ENCODE results near the gene PTGIS. TPM values are rescaled to one million over a fixed set of nuclear protein-coding genes. Genes with fewer than 3 reads are reported as not detected.

Gene PTGIS
- total RNA-seq, 4 donors from 2014 or later: 4.4 to 41.2 (median 16.2) TPM

DNA sequence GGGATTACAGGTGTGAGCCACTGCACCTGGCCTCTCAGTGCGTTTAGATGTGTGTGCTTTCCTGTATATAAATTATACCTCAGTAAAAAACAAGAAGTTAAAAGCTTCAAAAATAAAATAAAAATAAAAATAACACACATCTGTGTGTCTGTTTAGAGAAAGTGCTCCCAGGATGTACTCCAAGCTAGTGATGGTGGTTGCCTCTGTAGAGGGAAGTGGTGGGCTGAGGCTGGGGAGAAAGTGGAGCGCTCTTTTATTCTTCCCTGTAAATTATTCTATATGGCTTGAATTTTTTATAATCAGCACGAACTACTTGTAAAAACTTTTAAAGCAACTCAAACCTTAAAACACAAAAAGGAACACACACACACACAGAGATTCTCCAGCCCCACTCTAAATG lies 29.0 kb downstream of the PTGIS start:
- Histone ChIP-seq H3K9me3 (no peaks in the 10 kb centered on the region), H3K4me3 (replicated peaks in 1 of 3) (no peak overlapping the region), H3K36me3 (no peaks in the 10 kb centered on the region), H3K4me1 (no peaks in the 10 kb centered on the region), H3K27ac (no peak overlapping the region), H3K27me3 (no peaks in the 10 kb centered on the region)
- 84 to 86% methylated on average over 3 of the region's 3 CpGs for WGBS, 2 donors
- TF ChIP-seq, protein P1, sequence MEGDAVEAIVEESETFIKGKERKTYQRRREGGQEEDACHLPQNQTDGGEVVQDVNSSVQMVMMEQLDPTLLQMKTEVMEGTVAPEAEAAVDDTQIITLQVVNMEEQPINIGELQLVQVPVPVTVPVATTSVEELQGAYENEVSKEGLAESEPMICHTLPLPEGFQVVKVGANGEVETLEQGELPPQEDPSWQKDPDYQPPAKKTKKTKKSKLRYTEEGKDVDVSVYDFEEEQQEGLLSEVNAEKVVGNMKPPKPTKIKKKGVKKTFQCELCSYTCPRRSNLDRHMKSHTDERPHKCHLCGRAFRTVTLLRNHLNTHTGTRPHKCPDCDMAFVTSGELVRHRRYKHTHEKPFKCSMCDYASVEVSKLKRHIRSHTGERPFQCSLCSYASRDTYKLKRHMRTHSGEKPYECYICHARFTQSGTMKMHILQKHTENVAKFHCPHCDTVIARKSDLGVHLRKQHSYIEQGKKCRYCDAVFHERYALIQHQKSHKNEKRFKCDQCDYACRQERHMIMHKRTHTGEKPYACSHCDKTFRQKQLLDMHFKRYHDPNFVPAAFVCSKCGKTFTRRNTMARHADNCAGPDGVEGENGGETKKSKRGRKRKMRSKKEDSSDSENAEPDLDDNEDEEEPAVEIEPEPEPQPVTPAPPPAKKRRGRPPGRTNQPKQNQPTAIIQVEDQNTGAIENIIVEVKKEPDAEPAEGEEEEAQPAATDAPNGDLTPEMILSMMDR (IDR thresholded peaks at IDR 0.05): no peak
- no peak for TF ChIP-seq POLR2A (IDR thresholded peaks at IDR 0.05)
- no peak for DNase-seq
- intact Hi-C loops (cut with DNase I): loop anchor here (5.0 kb wide), 1 partner anchor 207 kb away; no protein-coding TSS in a partner anchor

DNA sequence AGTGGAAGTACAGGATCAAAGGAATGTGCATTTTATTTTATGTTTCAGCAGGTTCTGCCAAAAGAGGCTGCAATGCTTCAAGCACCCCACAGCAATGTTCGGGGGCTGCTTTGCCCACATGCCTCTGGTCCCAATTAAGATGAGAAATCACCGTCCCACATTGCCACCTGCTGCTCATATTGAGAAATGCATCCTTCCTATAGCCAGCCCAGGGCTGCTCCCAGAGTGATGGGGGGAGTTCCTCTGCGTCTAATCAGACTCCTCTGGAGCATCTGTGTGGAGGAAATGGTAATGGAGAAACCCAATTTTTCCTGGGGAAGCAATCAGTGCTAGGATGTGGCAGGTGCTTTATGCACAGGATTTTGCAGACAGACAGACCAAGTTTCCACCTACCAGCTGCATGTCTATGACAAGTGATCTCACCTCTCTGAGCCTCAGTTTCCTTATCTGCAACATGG lies 33.7 kb downstream of the PTGIS start:
- TF ChIP-seq POLR2A (IDR thresholded peaks at IDR 0.05): no peak
- TF ChIP-seq, protein P1 (IDR thresholded peaks at IDR 0.05): peak; percentile 51 to 85 (median 73)
- no peaks in the 10 kb centered on the region for H3K9me3 ChIP-seq
- DNase-seq: peak; percentile 38 to 46
- intact Hi-C loops (cut with DNase I): no loop called here
- no peaks in the 10 kb centered on the region for H3K36me3 ChIP-seq
- no peaks in the 10 kb centered on the region for H3K27me3 ChIP-seq
- no peaks in the 10 kb centered on the region for H3K4me1 ChIP-seq
- WGBS, 2 donors: 4 to 7% methylated on average over 3 of the region's 3 CpGs
- no peak overlapping the region for H3K4me3 ChIP-seq (replicated peaks in 1 of 3)
- H3K27ac ChIP-seq: no peak overlapping the region

DNA sequence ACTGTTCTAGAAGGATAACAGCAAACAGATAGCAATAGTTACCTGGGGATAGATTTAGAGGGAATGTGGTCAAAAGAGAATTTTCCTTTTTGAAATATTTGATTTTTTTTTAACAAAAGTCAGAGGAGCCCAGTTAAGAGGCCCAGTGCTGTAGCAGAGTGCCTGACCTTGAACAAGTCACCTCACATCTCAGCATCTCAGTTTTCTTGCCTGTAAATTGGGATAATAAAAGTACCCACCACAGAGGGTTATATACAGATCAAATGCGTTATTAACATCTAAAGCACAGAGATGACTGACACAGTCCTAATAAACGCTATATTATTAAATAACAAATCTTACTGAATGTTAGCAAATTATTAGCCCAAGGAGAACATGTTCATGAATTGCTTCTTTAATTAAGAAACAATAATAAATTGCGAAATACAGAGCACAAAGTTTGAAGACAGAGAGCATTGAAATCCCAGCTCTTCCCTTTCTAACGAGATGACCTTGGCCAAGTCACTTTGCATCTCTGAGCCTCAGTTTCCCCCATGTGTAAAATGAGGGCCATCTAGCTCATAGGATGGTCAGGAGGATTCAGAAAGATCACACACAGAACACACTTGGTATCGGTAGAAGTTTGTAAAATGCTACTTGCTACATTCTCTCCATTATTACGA lies 35.5 kb downstream of the PTGIS start:
- DNase-seq: no peak
- WGBS, 2 donors: 89 to 90% methylated on average over 6 of the region's 6 CpGs
- intact Hi-C loops (cut with DNase I): no loop called here
- H3K36me3 ChIP-seq: no peaks in the 10 kb centered on the region
- no peak overlapping the region for H3K4me3 ChIP-seq (replicated peaks in 1 of 3)
- no peaks in the 10 kb centered on the region for H3K4me1 ChIP-seq
- no peaks in the 10 kb centered on the region for H3K27me3 ChIP-seq
- no peak for TF ChIP-seq POLR2A (IDR thresholded peaks at IDR 0.05)
- TF ChIP-seq, protein P1 (IDR thresholded peaks at IDR 0.05): no peak
- no peaks in the 10 kb centered on the region for H3K9me3 ChIP-seq
- no peak overlapping the region for H3K27ac ChIP-seq

DNA sequence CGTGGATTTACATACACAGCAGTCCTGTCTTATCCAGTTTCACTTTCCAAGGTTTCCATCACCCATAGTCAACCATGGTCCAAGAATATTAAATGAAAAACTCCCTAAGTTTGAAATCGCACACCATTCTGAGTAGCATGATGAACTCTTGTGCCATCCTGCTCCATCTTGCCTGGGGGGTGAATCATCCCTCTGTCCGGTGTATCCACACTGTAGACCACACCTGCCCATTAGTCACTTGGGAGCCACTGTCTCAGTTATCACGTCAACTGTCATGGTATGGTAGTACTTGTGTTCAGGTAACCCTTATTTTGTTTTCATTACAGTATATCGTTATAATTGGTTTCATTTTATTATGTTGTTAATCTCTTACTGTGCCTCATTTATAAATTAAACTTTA lies 38.5 kb downstream of the PTGIS start:
- Histone ChIP-seq H3K4me1 (no peaks in the 10 kb centered on the region), H3K4me3 (replicated peaks in 1 of 3) (no peak overlapping the region), H3K9me3 (no peaks in the 10 kb centered on the region), H3K27ac (no peak overlapping the region), H3K36me3 (no peaks in the 10 kb centered on the region), H3K27me3 (no peaks in the 10 kb centered on the region)
- no peak for TF ChIP-seq POLR2A (IDR thresholded peaks at IDR 0.05)
- TF ChIP-seq, protein P1 (IDR thresholded peaks at IDR 0.05): no peak
- 87 to 89% methylated on average over 5 of the region's 5 CpGs for WGBS, 2 donors
- DNase-seq: no peak
- intact Hi-C loops (cut with DNase I): no loop called here

DNA sequence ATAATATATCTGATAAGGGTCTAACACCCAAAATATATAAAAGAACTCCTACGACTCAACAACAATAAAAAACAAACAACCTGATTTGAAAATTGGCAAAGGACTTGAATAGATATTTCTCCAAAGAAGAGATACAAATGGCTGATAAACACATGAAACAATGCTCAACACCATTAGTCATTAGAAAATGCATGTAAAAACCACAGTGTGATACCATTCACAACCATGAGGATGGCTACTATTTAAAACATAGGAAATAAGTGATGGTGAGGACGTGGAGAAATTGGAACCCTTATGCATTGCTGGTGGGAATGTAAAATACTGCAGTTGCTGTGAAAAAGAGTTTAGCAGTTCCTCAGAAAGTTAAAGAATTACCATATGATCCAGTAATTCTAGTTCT lies 41.4 kb downstream of the PTGIS start:
- no peak overlapping the region for H3K4me3 ChIP-seq (replicated peaks in 1 of 3)
- TF ChIP-seq, protein P1 (IDR thresholded peaks at IDR 0.05): no peak
- H3K4me1 ChIP-seq: no peaks in the 10 kb centered on the region
- no peaks in the 10 kb centered on the region for H3K36me3 ChIP-seq
- H3K27ac ChIP-seq: no peak overlapping the region
- no peaks in the 10 kb centered on the region for H3K9me3 ChIP-seq
- WGBS, 2 donors: 76 to 92% methylated on average over 2 of the region's 2 CpGs
- H3K27me3 ChIP-seq: no peaks in the 10 kb centered on the region
- intact Hi-C loops (cut with DNase I): no loop called here
- no peak for DNase-seq

Measured in thyroid gland (tissue), 4 donors.